Measurements from ENCODE around the gene ZDHHC7. TPM values are rescaled to one million over a fixed set of nuclear protein-coding genes. Genes with fewer than 3 reads are reported as not detected.

The ZDHHC7 gene
- total RNA-seq, 4 donors from 2014 or later = 45.6 to 68.8 (median 54.3) TPM

GRCh38 chr16:84928679-84929420 is 82.5 kb downstream of the ZDHHC7 start:
- peaks cover 0 to 3% (median 0%) of the 10 kb centered on the region in 4 donors for H3K9me3 ChIP-seq
- H3K36me3 ChIP-seq = no peaks in the 10 kb centered on the region
- peak overlapping the region; percentile 41 to 62 (median 53) for H3K27ac ChIP-seq (replicated peaks in 1 of 4)
- no peaks in the 10 kb centered on the region for H3K27me3 ChIP-seq
- intact Hi-C loops (cut with DNase I) = no loop called here
- no peak for TF ChIP-seq POLR2A (IDR thresholded peaks at IDR 0.05; ENCODE audit: low read depth)
- peak in 1 of 2 donors; percentile 48 for TF ChIP-seq POLR2AphosphoS5 (IDR thresholded peaks at IDR 0.05)
- TF ChIP-seq, protein P1, sequence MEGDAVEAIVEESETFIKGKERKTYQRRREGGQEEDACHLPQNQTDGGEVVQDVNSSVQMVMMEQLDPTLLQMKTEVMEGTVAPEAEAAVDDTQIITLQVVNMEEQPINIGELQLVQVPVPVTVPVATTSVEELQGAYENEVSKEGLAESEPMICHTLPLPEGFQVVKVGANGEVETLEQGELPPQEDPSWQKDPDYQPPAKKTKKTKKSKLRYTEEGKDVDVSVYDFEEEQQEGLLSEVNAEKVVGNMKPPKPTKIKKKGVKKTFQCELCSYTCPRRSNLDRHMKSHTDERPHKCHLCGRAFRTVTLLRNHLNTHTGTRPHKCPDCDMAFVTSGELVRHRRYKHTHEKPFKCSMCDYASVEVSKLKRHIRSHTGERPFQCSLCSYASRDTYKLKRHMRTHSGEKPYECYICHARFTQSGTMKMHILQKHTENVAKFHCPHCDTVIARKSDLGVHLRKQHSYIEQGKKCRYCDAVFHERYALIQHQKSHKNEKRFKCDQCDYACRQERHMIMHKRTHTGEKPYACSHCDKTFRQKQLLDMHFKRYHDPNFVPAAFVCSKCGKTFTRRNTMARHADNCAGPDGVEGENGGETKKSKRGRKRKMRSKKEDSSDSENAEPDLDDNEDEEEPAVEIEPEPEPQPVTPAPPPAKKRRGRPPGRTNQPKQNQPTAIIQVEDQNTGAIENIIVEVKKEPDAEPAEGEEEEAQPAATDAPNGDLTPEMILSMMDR (IDR thresholded peaks at IDR 0.05) = no peak
- no peak for DNase-seq (ENCODE audit: extremely low spot score)
- 60% methylated on average over 9 of the region's 16 CpGs for WGBS
- H3K4me3 ChIP-seq = no peak overlapping the region
- H3K4me1 ChIP-seq = peaks cover 22 to 49% (median 45%) of the 10 kb centered on the region in 4 donors

- TF ChIP-seq POLR2A (IDR thresholded peaks at IDR 0.05; ENCODE audit: low read depth) (no peak), POLR2AphosphoS5 (IDR thresholded peaks at IDR 0.05) (no peak), EP300 (IDR thresholded peaks at IDR 0.05) (no peak)
- TF ChIP-seq, protein P1 (IDR thresholded peaks at IDR 0.05) = no peak
- Histone ChIP-seq H3K4me3 (no peak overlapping the region), H3K9me3 (peaks cover 0 to 3% (median 0%) of the 10 kb centered on the region in 4 donors), H3K36me3 (no peaks in the 10 kb centered on the region), H3K4me1 (peaks cover 19 to 50% (median 48%) of the 10 kb centered on the region in 4 donors), H3K27ac (replicated peaks in 1 of 4) (peak overlapping the region; percentile 41 to 55 (median 53)), H3K27me3 (no peaks in the 10 kb centered on the region)
- DNase-seq (ENCODE audit: extremely low spot score) = no peak
- intact Hi-C loops (cut with DNase I) = no loop called here
- WGBS = 75% methylated on average over 24 of the region's 34 CpGs
These were observed 83.4 kb downstream of the ZDHHC7 start for GRCh38 chr16:84927621-84928591.

GRCh38 chr16:84926462-84926861 is 84.9 kb downstream of the ZDHHC7 start:
- H3K27ac ChIP-seq (replicated peaks in 1 of 4) = no peak overlapping the region
- no peak overlapping the region for H3K4me3 ChIP-seq
- H3K4me1 ChIP-seq = peaks cover 29 to 64% (median 62%) of the 10 kb centered on the region in 4 donors
- H3K9me3 ChIP-seq = peaks cover 0 to 3% (median 0%) of the 10 kb centered on the region in 4 donors
- 45% methylated on average over 7 of the region's 7 CpGs for WGBS
- H3K36me3 ChIP-seq = no peaks in the 10 kb centered on the region
- intact Hi-C loops (cut with DNase I) = no loop called here
- TF ChIP-seq, protein P1 (IDR thresholded peaks at IDR 0.05) = no peak
- TF ChIP-seq POLR2AphosphoS5 (IDR thresholded peaks at IDR 0.05) (no peak), POLR2A (IDR thresholded peaks at IDR 0.05; ENCODE audit: low read depth) (no peak)
- no peaks in the 10 kb centered on the region for H3K27me3 ChIP-seq
- DNase-seq (ENCODE audit: extremely low spot score) = no peak

GRCh38 chr16:84925773-84926372 is 85.5 kb downstream of the ZDHHC7 start:
- no peak overlapping the region for H3K4me3 ChIP-seq
- no peak for DNase-seq (ENCODE audit: extremely low spot score)
- no peaks in the 10 kb centered on the region for H3K9me3 ChIP-seq
- no peak overlapping the region for H3K27ac ChIP-seq (replicated peaks in 1 of 4)
- WGBS = 87% methylated on average over 19 of the region's 19 CpGs
- no peaks in the 10 kb centered on the region for H3K36me3 ChIP-seq
- no peaks in the 10 kb centered on the region for H3K27me3 ChIP-seq
- TF ChIP-seq POLR2A (IDR thresholded peaks at IDR 0.05; ENCODE audit: low read depth) (no peak), POLR2AphosphoS5 (IDR thresholded peaks at IDR 0.05) (no peak), EP300 (IDR thresholded peaks at IDR 0.05) (no peak)
- TF ChIP-seq, protein P1 (IDR thresholded peaks at IDR 0.05) = peak in 1 of 3 experiments; percentile 5
- intact Hi-C loops (cut with DNase I) = loop anchor here (2.0 kb wide), 1 partner anchor 27 kb away; no protein-coding TSS in a partner anchor
- H3K4me1 ChIP-seq = peaks cover 29 to 64% (median 62%) of the 10 kb centered on the region in 4 donors
